Uterus (tissue), 2 donors: ENCODE results near the gene ADK.

ENCODE experiments used
- CTCF ChIP-seq, 4 experiments: fragments of 200-600 bp in 2 of 4; fragments of 450-650 bp in 2 of 4; sonication (generic) in 2 of 4; IDR thresholded peaks; one replicate each; pipeline ENCODE4 v1.5.1; 2016 to 2019; ENCODE audit warnings: antibody characterized with exemption in 4 of 4, mild to moderate bottlenecking in 2 of 4, moderate library complexity in 1 of 4
- POLR2A ChIP-seq, 2 donors: fragments of 450-650 bp; IDR thresholded peaks; one replicate each; pipeline ENCODE4 v1.6.1; 2016; ENCODE audit warnings: antibody characterized with exemption in 2 of 2, mild to moderate bottlenecking in 1 of 2, moderate library complexity in 1 of 2

- TF ChIP-seq CTCF (IDR thresholded peaks at IDR 0.05) (no peak), POLR2A (IDR thresholded peaks at IDR 0.05) (no peak)
Observed at GRCh38 chr10:74445493-74445892, 294.5 kb downstream of the ADK start.
